Kidney glomerular epithelial cell (primary cell): ENCODE measurements around the gene CFLAR.
"Not testable (repeated sequence)": the region's sequence is repeated elsewhere in the genome, so short reads cannot be mapped to it uniquely, and the experiment has no call there.

ENCODE experiments used
- DNase-seq: peaks from one replicate; lab custom pipeline; 2025; lab: John Stamatoyannopoulos, UW

Gene CFLAR

GRCh38 chr2:201149064-201149820 is 33.3 kb downstream of the CFLAR start:
- DNase-seq: peak; percentile 95

GRCh38 chr2:201149821-201150165 is 33.8 kb downstream of the CFLAR start:
- DNase-seq: peak; percentile 80

- DNase-seq: no peak
Measured at GRCh38 chr2:201150454-201151020, 34.6 kb downstream of the CFLAR start.

- peak; percentile 99 for DNase-seq
Measured at GRCh38 chr2:201151127-201151981, 35.4 kb downstream of the CFLAR start.

- no peak for DNase-seq
Measured at GRCh38 chr2:201152517-201152916, 36.6 kb downstream of the CFLAR start.

- DNase-seq: no peak
Measured at GRCh38 chr2:201152999-201153815, 37.2 kb downstream of the CFLAR start.

GRCh38 chr2:201154615-201155399 is 38.8 kb downstream of the CFLAR start:
- no peak for DNase-seq

- DNase-seq: no peak
Measured at GRCh38 chr2:201156036-201156435, 40.1 kb downstream of the CFLAR start.

GRCh38 chr2:201156640-201157039 is 40.7 kb downstream of the CFLAR start:
- no peak for DNase-seq

GRCh38 chr2:201157694-201158093 is 41.7 kb downstream of the CFLAR start:
- no peak for DNase-seq

- DNase-seq: peak; percentile 57
Measured at GRCh38 chr2:201158111-201158929, 42.4 kb downstream of the CFLAR start.

- no peak for DNase-seq
Measured at GRCh38 chr2:201164166-201164565, 48.2 kb downstream of the CFLAR start.

GRCh38 chr2:201167546-201167945 is 51.6 kb downstream of the CFLAR start:
- no peak for DNase-seq

GRCh38 chr2:201168496-201168895 is 52.5 kb downstream of the CFLAR start:
- not testable (repeated sequence) for DNase-seq

GRCh38 chr2:201171259-201171814 is 55.4 kb downstream of the CFLAR start:
- no peak for DNase-seq

GRCh38 chr2:201172279-201172678 is 56.3 kb downstream of the CFLAR start:
- DNase-seq: no peak

GRCh38 chr2:201174687-201175086 is 58.7 kb downstream of the CFLAR start:
- no peak for DNase-seq

- DNase-seq: no peak
Measured at GRCh38 chr2:201176081-201176481, 60.1 kb downstream of the CFLAR start.

GRCh38 chr2:201180010-201180409 is 64.0 kb downstream of the CFLAR start:
- no peak for DNase-seq
